ENCODE measurements around the gene SACM1L.

DNA sequence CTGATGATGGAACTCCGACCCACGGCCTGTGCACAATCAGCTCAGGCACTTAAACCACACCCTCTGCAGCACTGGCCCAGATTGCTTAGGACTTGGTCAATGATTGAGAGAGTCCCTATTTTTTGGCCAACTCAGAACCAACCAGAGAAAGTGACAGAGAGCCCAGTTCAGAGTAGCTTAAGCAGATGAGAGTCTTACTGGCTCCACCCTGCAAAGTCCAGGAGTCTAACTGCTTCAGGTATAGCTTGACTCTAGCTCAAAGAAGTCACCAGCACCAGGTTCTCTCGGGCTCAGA is 87.1 kb downstream of the SACM1L start:
- TF ChIP-seq CTCF (CRISPR knock-in tag; IDR thresholded peaks at IDR 0.05), result no peak
- no peak for TF ChIP-seq ZNF704 (CRISPR knock-in tag; IDR thresholded peaks at IDR 0.05; ENCODE audit: borderline replicate concordance)
- no peak for TF ChIP-seq FOXM1 (CRISPR knock-in tag; IDR thresholded peaks at IDR 0.05)
- no peak for TF ChIP-seq ZBTB7A (CRISPR knock-in tag; IDR thresholded peaks at IDR 0.05)
- no peak for TF ChIP-seq SRF (IDR thresholded peaks at IDR 0.05; ENCODE audit: low read depth, low read length)
- TF ChIP-seq ZNF24 (IDR thresholded peaks at IDR 0.05), result no peak
- TF ChIP-seq EZH2 (conservative IDR thresholded peaks at IDR 0.05; ENCODE audit: low read depth, low read length), result no peak
- no peak for TF ChIP-seq XBP1 (CRISPR knock-in tag; IDR thresholded peaks at IDR 0.05)
- TF ChIP-seq REST (IDR thresholded peaks at IDR 0.05; ENCODE audit: borderline replicate concordance in 1 of 2, low read depth in 1 of 2, low read length in 2 of 2), result no peak
